Fibroblast of mammary gland (primary cell): ENCODE results near the gene ENC1.
A peak's percentile ranks its signal among the peaks of the same experiment; 100 is the strongest.

Experiments used
- DNase-seq: peaks from one replicate; pipeline ENCODE4 v3.0.0-alpha.2; 2010; ENCODE audit warnings: low read depth
- H3K4me3 ChIP-seq: 2 replicates; pipeline ENCODE4 v1.5.1; 2011; ENCODE audit warnings: low read depth, mild to moderate bottlenecking, low read length, moderate library complexity; ENCODE audit not compliant: control insufficient read depth
- CTCF ChIP-seq: conservative IDR thresholded peaks from 2 replicates; pipeline ENCODE4 v1.5.1; 2011; ENCODE audit warnings: low read depth, low read length, inconsistent platforms; ENCODE audit not compliant: control insufficient read depth, insufficient read depth

Gene ENC1

GRCh38 chr5:74631081-74631953 lies 9.2 kb downstream of the ENC1 start:
- no peak overlapping the region for H3K4me3 ChIP-seq
- DNase-seq = peak; percentile 44
- no peak for TF ChIP-seq CTCF

- DNase-seq = peak; percentile 90
- no peak for TF ChIP-seq CTCF
- H3K4me3 ChIP-seq = no peak overlapping the region
Observed at GRCh38 chr5:74630453-74631066, 10.0 kb downstream of the ENC1 start.

- no peak for TF ChIP-seq CTCF
- DNase-seq = no peak
- H3K4me3 ChIP-seq = no peak overlapping the region
Observed at GRCh38 chr5:74629326-74629725, 11.2 kb downstream of the ENC1 start.

GRCh38 chr5:74628359-74628758 lies 12.2 kb downstream of the ENC1 start:
- TF ChIP-seq CTCF = no peak
- no peak overlapping the region for H3K4me3 ChIP-seq
- no peak for DNase-seq

- no peak for DNase-seq
- no peak for TF ChIP-seq CTCF
- H3K4me3 ChIP-seq = no peak overlapping the region
Observed at GRCh38 chr5:74627646-74628279, 12.8 kb downstream of the ENC1 start.

- TF ChIP-seq CTCF = no peak
Observed at GRCh38 chr5:74626386-74627222, 13.9 kb downstream of the ENC1 start.

More at GRCh38 chr5:74626386-74627222, 13.9 kb downstream of the ENC1 start:
- DNase-seq = no peak
- H3K4me3 ChIP-seq = no peak overlapping the region
